NCI-H1105 (cell line): ENCODE results near the gene ENPP1.
"Not testable (repeated sequence)": the region's sequence is repeated elsewhere in the genome, so short reads cannot be mapped to it uniquely, and the experiment has no call there.

Source experiments
- DNase-seq: peaks from one replicate; lab custom pipeline; 2025; lab: John Stamatoyannopoulos, UW

The ENPP1 gene

DNA sequence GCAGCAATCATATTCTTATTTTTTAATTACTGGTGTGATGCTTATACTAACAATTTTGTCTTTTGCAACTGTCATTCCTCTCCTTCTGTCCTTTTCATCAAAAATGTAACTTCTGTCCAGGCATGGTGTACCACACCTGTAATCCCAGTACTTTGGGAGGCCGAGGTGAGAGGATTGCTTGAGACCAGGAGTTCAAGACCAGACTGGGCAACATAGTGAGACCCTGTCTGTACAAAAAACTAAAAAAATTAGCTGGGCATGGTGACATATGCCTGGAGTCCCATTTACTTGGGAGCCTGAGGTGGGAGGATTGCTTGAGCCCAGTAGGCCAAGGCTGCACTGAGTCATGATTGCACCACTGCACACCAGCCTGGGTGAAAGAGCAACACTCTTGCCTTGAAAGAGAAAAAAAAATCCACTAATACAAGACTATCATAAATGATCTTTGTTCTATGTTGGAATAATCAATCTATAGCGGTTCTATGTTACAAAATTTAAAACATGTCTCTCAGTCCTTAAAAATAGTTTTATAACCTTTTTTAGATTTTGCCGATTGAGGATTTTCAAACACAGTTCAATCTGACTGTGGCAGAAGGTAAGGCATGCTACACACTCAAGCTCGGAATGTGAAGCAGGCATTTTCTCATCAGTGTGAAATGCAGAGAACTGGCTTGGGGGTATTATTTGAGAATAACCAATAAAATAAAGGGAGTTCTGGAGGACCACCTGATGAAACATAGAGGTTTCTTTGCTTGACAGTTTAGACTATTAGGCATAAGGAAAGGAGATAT, 70.4 kb downstream of the ENPP1 start:
- no peak for DNase-seq

DNA sequence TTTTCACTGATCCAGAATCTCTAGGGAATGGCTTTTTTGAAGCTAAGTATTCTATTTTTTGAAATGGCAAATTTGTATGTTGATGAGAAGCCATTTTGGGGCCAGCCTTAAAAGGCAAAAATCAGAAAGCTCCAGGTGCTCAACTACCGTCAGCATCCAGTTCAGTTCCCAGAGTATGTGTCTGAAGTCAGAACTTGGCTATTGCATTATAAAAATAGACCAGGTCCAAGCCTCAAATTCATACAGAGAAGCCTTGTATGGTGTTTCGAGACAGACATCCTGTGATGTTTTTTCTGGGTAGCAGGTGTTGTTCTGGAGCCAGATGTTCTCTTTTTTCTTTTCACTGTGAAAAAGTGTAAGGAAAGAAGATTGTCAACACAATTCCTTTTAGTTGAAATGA, 75.2 kb downstream of the ENPP1 start:
- no peak for DNase-seq

DNA sequence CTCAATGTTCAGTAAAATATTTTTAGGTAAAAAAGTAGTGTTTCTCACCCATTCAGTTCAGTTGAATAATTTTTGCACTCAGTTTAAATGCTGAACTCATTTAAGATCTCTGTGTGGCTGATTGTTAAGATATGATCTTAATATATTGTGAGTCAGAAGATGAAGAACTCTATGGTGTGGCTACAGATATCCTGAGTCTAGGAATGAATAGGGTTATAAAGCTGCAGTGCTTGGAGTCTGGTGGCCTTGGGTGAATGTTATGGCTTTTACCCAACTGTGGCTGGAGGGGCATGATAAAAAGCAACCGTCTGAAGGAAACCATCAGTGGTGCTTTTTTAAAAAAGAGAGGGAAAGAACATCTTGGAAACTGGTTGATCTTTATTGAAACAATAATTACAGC, 77.4 kb downstream of the ENPP1 start:
- no peak for DNase-seq

DNA sequence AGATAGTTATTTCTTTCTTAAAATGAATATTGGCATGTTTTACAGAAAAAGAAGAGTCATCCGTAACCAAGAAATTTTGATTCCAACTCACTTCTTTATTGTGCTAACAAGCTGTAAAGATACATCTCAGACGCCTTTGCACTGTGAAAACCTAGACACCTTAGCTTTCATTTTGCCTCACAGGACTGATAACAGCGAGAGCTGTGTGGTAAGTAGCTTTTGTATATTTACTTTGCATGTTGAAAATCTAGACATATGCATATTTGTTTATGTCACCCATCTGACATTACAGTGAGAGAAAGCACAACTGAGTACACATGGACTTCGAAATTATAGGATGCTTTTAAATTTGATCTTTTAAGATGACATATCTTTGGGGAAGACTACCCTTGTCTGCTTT, 78.7 kb downstream of the ENPP1 start:
- DNase-seq: no peak

DNA sequence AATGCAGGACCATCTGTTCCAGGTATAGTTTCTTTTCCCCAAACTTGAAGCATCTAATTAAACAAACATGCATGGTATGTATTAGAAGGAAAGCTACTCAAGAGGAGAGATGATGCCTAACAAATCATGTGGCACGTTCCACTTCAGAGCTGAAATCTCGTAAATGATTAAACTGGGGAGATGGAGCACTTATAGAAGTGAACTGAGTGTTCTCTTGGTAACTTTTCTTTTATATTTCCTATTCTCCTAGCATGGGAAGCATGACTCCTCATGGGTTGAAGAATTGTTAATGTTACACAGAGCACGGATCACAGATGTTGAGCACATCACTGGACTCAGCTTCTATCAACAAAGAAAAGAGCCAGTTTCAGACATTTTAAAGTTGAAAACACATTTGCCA, 82.3 kb downstream of the ENPP1 start:
- no peak for DNase-seq

DNA sequence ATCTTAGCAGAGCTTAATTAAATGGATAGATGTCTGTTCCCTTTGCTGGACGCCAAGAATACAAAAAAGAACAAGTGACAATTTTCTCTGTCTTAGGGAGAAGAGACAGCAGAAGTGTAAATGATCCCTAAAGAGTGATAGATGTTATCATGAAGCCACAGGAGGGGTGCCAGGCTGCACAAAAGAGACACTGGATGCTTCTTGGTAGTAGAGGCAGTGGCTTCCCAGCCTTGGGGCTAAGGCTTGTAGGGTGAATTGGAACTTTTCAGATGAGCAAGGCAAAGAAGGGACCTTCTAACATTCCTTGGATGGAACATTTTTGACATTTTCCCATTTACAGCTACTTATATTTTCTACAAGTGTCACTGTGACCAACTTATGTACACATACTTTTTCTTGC, 85.4 kb downstream of the ENPP1 start:
- DNase-seq: no peak

DNA sequence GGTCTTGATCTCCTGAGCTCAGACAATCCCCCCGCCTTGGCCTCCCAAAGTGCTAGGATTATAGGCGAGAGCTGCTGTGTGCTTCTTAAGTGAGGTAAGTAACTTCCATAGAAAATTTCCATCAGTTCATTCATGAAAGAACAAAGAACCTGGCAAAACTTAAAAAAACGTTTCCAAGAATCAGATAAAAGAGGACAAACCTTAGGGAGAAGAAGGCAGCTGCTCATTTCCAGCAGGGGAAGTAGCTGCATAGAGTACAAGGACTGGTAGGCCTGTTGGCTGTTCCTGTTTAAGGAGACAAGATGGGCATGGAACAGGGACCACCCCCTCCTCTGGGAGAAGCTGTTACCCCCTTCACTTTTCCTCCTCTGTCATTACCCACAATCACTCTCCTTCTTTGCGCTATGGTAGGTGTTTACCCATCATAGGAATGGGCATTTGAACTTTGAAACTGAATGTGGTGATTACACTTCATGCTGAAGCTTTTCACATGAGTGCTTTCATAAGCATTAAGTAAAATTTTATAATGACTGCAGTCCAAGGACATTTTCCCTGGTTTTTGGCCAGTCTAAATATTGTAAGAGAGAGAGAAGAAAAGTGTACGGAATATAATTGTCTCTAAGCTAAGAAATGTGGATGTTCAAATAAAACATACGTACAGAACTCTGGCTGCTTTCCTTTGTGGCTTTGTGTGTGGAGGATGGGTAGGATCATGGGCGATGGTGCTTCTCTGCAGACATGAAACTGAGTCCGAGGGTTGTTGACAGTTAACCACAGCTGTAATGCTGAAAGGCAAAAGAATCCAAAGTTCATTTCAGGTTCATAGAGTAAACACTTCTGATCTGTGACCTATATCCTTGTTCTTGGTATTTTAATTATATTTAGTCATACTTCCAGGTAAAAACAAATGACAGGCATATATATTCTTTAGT, 86.9 kb downstream of the ENPP1 start:
- DNase-seq: no peak

DNA sequence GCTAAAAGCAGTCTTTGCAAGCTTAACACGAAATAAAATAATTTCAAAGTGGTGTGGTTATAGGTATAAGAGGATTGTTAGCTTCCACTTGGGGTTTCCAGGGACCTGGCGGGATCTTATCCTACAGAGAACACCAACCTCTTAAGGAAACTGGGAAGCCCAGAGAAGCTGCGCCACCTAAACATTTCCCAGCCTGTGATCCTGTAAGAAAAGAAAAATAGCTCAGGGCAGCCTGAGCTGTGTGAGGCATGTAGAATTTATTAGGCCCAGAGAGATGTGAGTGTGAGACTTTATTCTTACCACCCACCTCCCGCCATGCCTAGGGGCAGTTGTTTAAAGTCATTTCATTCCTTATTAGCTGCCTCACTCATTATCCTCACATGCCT, 89.2 kb downstream of the ENPP1 start:
- no peak for DNase-seq

DNA sequence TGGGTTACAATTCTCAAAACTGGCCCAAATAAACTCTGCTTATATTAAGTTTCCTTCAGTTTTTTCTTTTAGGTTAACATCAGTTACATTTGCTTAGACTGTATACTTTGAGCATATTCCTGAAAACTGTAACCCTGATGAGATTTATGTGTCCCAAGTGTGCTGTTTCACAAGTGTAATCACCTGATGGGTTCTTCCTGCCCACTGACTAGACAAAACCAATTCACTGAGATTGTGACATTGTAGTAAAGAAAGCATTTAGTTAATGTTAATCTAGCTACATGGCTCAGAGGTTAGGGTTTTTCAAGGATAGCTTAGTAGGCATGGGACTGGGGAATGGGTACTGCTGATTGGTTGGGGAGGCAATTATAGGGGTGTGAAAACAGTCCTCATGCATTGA, 89.8 kb downstream of the ENPP1 start:
- DNase-seq: no peak

DNA sequence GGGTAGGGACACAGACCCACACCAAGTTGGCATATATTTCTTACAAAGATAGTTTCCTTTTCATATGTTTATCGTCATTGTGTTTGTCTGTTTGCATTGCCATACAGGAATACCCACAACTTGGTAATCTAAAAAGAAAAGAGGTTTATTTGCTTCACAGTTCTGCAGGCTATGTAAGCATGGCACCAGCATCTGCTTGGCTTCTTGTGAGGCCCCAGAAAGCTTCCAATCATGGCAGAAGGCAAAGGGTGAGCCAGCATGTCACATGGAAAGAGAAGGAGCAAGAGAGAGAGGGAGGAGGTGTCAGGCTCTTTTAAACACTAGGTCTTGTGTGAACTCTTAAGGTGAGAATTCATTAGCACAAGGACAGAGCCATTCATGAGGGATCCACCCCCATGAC, 90.9 kb downstream of the ENPP1 start:
- DNase-seq: no peak

DNA sequence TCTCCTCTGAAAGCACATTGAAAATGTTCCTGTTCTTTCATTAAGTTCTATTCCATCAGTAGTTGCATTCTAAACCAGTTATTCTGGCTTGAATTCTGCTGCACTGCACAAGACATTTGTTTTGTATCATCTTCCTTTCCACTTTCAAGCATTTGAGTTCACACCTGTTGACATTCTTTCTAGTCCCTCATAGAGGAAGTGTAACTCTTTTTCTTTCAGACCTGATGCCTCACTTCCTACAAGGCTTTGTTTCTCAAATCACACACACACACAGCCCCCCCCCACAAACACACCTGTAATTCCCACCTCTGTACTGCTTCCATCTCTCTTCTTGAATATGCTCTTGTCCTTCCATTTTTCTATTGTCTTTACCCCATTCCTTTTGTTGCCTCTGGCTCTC, 92.4 kb downstream of the ENPP1 start:
- DNase-seq: no peak

DNA sequence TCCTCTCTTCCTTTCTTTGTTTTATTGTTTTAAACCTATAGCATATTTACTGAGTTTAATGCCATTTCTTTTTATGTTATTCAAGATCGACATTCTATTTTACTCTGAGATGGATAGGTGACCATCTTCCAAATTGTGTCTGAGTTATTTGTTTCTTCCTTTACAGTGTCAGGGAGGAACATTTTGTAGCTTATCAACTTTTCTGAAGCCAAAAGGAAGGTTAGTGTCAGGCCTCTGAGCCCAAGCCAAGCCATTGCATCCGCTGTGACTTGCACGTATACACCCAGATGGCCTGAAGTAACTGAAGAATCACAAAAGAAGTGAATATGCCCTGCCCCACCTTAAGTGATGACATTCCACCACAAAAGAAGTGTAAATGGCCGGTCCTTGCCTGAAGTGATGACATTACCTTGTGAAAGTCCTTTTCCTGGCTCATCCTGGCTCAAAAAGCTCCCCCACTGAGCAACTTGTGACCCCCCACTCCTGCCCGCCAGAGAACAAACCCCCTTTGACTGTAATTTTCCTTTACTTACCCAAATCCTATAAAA, 93.6 kb downstream of the ENPP1 start:
- not testable (repeated sequence) for DNase-seq

DNA sequence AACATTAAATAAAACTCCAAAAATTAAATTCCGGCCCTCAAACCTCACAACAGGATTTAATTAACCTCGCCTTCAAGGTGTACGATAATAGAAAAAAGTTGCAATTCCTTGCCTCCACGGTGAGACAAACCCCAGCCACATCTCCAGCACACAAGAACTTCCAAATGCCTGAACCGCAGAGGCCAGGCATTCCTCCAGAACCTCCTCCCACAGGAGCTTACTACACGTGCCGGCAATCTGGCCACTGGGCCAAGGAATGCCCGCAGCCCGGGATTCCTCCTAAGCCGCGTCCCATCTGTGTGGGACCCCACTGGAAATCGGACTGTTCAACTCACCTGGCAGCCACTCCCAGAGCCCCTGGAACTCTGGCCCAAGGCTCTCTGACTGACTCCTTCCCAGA, 95.9 kb downstream of the ENPP1 start:
- not testable (repeated sequence) for DNase-seq

DNA sequence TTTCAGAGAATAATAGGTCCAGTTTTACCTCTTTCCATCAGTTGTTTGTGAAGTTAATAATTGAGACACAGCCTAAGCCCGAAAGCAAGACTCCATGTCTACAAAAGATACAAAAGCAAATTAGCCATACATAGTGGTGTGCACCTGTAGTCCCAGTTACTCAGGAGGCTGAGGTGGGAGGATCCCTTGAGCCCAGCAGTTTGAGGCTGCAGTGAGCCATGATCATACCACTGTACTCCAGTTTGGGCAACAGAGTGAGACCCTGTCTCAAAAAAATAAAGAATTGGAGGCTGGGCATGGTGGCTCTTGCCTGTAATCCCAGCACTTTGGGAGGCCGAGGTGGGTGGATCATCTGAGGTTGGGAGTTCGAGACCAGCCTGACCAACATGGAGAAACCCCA, 101.0 kb downstream of the ENPP1 start:
- DNase-seq: not testable (repeated sequence)

DNA sequence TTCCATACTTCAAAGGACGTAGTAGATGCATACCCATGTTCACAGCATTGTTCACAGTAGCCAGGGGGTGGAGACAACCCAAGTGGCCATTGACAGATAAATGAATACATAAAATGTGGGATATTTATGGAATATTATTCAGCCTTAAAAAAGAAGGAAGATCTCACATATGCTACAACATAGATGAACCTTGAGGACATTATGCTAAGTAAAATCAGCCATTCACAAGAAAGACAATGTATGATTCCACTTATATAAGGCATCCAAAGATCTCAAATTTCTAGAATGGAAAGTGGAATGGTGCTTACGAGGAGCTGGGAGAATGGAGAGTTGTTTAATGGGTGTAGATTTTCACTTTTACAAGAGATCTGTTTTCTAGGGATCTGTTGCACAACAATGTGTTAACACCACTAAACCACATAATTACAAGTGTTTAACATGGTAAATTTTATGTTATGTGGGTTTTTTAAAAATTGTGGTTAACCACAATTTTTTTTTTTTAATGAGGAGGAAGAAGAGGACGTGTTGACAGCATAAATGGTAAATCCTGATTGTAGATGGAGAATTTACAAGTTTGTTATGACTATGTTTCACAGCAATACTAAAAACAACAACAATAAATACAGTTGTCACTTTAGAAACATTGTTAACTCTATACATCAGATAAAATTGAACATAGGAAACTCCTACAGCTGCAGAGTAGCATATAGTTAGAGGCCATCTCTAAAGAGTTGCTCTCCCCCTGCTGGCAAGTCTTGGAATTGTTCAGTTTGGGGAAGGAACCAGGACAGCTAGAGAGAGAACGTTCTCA, 101.8 kb downstream of the ENPP1 start:
- DNase-seq: peak; percentile 69

DNA sequence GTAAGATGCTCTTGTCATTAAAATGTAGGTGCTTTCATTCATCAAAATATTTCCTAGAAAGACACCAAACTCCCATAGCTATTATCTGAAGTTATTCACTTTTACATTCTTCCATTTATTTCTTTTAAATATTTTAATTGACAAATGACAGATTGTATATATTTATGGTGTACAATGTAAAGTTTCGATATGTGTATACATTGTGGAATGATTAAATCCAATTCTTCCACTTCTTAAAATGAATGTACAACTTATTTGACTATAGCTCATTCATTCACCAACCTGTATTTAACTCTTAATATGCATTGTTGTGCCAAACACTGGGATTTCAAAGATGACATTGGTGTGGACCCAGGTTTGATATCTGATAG, 102.4 kb downstream of the ENPP1 start:
- no peak for DNase-seq

DNA sequence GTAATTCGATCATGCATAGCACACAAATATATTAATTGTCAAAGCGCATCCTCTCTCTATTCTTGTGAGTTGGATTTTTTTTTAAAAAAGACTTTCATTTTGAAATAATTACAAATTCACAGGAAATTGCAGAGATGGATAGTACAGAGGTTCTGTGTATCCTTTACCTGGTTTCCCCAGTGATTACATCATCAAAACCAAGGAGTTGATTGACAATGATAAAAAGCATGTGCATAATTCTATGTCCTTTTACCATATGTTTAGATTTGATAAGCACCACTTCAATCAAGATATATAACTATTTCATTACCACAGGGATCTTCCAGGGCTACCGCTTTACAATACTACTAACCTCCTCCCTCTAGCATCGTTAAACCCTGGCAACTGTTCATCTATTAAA, 103.1 kb downstream of the ENPP1 start:
- no peak for DNase-seq

DNA sequence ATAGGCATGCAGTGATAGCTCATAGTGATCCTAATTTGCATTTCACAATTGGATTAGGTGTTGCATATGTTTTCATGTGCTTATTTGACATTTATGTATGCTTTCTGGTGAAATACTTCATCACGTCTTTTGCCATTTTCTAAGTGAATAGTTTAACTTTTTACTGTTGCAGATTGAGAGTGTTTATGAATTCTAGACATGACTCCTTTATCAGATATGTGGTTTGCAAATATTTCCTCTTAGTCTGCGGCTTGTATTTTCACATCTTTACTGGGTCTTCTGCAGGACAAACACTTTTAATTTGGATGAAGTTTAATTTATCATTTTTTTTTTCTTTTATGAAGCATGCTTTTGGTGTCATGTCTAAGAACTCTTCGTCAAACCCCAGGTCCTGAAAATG, 104.1 kb downstream of the ENPP1 start:
- DNase-seq: no peak

DNA sequence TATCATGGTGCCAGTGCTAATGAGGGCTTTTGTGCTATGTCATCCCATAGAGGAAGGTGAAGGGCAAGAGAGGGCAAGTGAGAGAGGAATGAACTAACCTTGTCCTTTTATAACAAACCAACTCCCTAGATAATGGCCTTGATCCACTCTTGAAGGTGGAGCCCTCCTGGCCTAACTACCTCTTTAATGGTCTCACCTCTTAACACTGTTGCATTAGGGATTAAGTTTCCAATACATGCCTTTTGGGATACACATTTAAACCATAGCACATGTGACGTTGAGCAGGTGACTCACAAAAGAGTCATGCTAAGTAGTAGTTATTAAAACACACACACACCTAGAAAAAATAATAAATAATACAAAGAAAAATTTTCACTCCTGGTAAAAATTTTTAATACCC, 106.4 kb downstream of the ENPP1 start:
- DNase-seq: no peak

DNA sequence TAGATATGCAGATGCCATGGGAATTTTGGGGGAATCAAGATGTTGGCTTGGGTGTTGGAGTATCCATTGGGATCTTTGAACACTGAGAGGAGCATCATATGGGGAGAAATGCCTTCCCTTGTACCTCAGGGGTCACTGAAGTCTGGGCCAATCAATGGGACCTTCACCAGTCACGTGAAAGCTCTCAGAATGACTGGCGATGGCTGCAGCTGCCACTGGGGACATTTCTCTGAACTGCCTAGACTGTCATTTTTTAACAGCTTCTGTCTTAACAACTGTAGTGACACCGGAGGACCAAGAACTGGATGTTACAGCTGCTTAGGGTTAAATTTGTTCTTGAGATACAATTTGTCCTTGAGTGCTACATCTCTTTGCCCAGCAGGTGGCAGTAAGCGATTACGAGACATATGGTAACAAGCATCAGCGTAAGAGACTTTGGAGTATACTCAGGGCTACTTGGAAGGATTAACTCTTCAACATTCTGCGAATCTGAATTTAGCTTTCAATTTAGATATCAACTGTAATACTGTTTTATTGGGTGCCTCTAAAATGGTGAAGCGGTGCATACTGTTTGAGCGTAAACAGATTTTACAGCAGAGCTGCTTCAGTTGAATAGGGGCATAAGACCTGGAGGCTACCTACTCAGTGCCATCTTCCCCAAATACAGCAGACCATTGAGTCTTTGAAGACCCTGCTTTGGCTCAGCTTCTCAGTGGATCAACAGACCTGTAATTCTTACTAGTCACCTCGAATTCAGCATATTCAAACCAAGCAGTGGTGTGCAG, 107.3 kb downstream of the ENPP1 start:
- no peak for DNase-seq

DNA sequence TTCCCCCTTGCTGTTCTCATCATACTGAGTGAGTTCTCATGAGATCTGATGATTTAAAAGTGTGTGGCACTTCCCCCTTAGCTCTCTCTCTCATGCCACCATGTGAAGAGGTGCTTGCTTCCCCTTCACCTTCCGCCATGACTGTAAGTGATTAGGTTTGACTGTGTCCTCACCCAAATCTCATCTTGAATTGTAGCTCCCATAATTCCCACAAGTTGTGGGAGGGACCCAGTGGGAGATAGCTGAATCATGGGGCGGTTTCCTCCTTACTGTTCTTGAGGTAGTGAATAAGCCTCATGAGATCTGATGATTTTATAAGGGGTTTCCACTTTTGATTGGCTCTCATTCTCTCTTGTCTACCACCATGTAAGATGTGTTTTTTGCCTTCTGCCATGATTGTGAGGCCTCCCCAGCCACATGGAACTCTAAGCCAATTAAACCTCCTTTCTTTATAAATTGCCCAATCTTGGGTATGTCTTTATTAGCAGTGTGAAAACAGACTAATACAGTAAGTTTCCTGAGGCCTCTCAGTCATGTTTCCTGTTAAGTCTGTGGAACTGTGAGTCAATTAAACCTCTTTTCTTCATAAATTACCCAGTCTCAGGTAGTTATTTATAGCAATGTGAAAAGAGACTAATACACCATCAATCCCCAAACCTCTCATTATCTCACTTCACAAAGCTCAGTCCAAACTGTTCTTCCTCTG, 108.4 kb downstream of the ENPP1 start:
- not testable (repeated sequence) for DNase-seq
